ENCODE measurements around the gene INSRR. TPM values are rescaled to one million over a fixed set of nuclear protein-coding genes. Genes with fewer than 3 reads are reported as not detected.

Gene INSRR
- total and polyA plus RNA-seq, 2 of the 8 experiments (the other 6 are each of a cell fraction or from before 2014, with no cell fraction given), result 0.02 TPM; not detected in 1

DNA sequence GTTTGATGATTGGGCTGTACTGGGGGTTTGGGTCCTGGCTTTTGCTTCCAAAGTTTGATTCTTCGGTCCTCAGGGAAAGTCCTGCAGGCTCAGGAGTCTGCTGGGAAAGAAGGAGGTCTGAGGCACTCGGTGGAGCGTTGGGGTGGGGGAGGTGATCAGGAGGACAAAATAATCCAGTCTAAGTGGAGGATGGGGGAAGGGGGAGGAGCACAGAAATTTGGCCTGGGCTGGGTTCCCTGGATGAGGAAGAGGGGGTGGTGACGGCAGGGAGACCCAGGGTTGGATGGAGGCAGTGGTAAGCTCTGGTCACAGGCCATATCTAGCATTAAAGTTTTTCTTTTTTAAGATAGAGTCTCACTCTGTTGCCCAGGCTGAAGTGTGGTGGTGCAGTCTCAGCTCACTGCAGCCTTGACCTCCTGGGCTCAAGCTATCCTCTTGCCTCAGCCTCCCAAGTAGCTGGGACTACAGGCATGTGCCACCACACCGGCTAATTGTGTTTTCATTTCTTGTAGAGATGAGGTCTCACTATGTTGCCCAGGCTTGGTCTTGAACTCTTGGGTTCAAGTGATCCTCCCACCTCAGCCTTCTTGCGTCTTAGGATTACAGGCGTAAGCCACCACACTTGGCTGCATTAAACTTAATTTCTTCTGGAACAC is 49.1 kb downstream of the INSRR start:
- no peak overlapping the region for H2AFZ ChIP-seq (ENCODE audit: low read length)
- no peak overlapping the region for H4K5ac ChIP-seq (ENCODE audit: insufficient read length, low read depth, low read length)
- H4K20me1 ChIP-seq (replicated peaks in 1 of 2; ENCODE audit: control insufficient read depth in 1 of 2, insufficient read depth in 2 of 2, low read length in 2 of 2), result no peaks in the 10 kb centered on the region
- no peak for TF ChIP-seq EGR1 (IDR thresholded peaks at IDR 0.05; ENCODE audit: borderline replicate concordance, low read depth, low read length)
- no peak for TF ChIP-seq GTF2F1 (IDR thresholded peaks at IDR 0.05; ENCODE audit: borderline replicate concordance, low read depth, low read length)
- TF ChIP-seq SP4 (IDR thresholded peaks at IDR 0.05; ENCODE audit: low read length), result no peak
- no peak for TF ChIP-seq EZH2 (IDR thresholded peaks at IDR 0.05; ENCODE audit: low read depth, low read length, severe bottlenecking)
- TF ChIP-seq RBBP5 (IDR thresholded peaks at IDR 0.05; ENCODE audit: borderline replicate concordance, low read depth, low read length), result no peak
- TF ChIP-seq, protein P1, sequence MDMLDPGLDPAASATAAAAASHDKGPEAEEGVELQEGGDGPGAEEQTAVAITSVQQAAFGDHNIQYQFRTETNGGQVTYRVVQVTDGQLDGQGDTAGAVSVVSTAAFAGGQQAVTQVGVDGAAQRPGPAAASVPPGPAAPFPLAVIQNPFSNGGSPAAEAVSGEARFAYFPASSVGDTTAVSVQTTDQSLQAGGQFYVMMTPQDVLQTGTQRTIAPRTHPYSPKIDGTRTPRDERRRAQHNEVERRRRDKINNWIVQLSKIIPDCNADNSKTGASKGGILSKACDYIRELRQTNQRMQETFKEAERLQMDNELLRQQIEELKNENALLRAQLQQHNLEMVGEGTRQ (IDR thresholded peaks at IDR 0.05; ENCODE audit: low read length), result no peak
- TF ChIP-seq FOSL1 (IDR thresholded peaks at IDR 0.05; ENCODE audit: insufficient read depth, low read depth, low read length), result no peak
- TF ChIP-seq, protein P2, sequence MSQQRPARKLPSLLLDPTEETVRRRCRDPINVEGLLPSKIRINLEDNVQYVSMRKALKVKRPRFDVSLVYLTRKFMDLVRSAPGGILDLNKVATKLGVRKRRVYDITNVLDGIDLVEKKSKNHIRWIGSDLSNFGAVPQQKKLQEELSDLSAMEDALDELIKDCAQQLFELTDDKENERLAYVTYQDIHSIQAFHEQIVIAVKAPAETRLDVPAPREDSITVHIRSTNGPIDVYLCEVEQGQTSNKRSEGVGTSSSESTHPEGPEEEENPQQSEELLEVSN (IDR thresholded peaks at IDR 0.05), result no peak
- TF ChIP-seq POU5F1 (IDR thresholded peaks at IDR 0.05; ENCODE audit: low read depth, low read length), result no peak
- no peak for TF ChIP-seq TEAD4 (IDR thresholded peaks at IDR 0.05; ENCODE audit: low read depth, low read length)
- TF ChIP-seq SRF (IDR thresholded peaks at IDR 0.05; ENCODE audit: low read depth, low read length), result no peak

More for the DNA sequence above, 49.1 kb downstream of the INSRR start:
- Histone ChIP-seq H3K4me2 (ENCODE audit: insufficient read depth in 1 of 2, low read depth in 2 of 2, low read length in 2 of 2) (no peak overlapping the region), H3K4me1 (replicated peaks in 1 of 4; ENCODE audit: control insufficient read depth in 3 of 4, insufficient read depth in 4 of 4, low read length in 3 of 4) (peaks cover 0 to 11% (median 5%) of the 10 kb centered on the region in 4 experiments; a peak in 6 of 7 replicates), H2AK5ac (ENCODE audit: low read depth, low read length) (no peak overlapping the region), H2BK15ac (ENCODE audit: low read length) (no peak overlapping the region), H4K91ac (replicated peaks; ENCODE audit: insufficient read length, low read length) (no peak overlapping the region), H3K9ac (replicated peaks in 1 of 4; ENCODE audit: extremely low read depth in 1 of 4, low read depth in 3 of 4, low read length in 3 of 4) (no peak overlapping the region), H3K79me1 (ENCODE audit: low read depth, low read length) (no peaks in the 10 kb centered on the region), H3K18ac (ENCODE audit: extremely low read depth, low read length) (no peak overlapping the region), H3K9me3 (ENCODE audit: insufficient read depth in 2 of 2, low read depth in 1 of 2, low read length in 1 of 2) (no peaks in the 10 kb centered on the region), H3K36me3 (ENCODE audit: control insufficient read depth in 2 of 4, insufficient read depth in 4 of 4, low read length in 3 of 4) (no peaks in the 10 kb centered on the region), H3K79me2 (ENCODE audit: control insufficient read depth in 1 of 2, insufficient read depth in 2 of 2, low read length in 2 of 2) (no peaks in the 10 kb centered on the region), H3K56ac (replicated peaks; ENCODE audit: insufficient read length, low read depth, low read length) (no peak overlapping the region), H3K14ac (ENCODE audit: insufficient read length) (no peak overlapping the region), H3K4me3 (ENCODE audit: extremely low read depth in 1 of 4, insufficient read depth in 2 of 4, low read depth in 3 of 4, low read length in 4 of 4) (no peak overlapping the region), H3K4ac (replicated peaks; ENCODE audit: insufficient read length, low read depth, low read length) (no peak overlapping the region), H4K8ac (ENCODE audit: extremely low read depth, insufficient read depth, low read length) (no peak overlapping the region), H2BK5ac (ENCODE audit: low read depth, low read length) (no peak overlapping the region), H3K23me2 (ENCODE audit: low read depth, low read length) (peaks cover 2% of the 10 kb centered on the region; the same call in 1 of the 2 replicates), H2BK120ac (replicated peaks; ENCODE audit: low read depth, low read length) (no peak overlapping the region), H3K27ac (ENCODE audit: low read depth, low read length) (no peak overlapping the region), H2BK20ac (ENCODE audit: low read length) (no peak overlapping the region), H3K27me3 (replicated peaks in 1 of 4; ENCODE audit: control insufficient read depth in 3 of 4, extremely low read depth in 1 of 4, insufficient read depth in 3 of 4, low read length in 3 of 4) (peaks cover 0 to 33% (median 29%) of the 10 kb centered on the region in 4 experiments; a peak in 6 of 7 replicates), H2BK12ac (ENCODE audit: low read depth, low read length) (no peak overlapping the region), H3K23ac (ENCODE audit: insufficient read length) (no peak overlapping the region)
- FAIRE-seq, result no peak
- POLR2A ChIA-PET (ENCODE audit: partially characterized antibody), result interaction anchor here (1.1 to 2.0 kb wide), 4 partner anchors 9 to 44 kb away, joined by 3 to 6 read pairs (median 5); partner anchors contain the start of gene PRCC
- DNase-seq (ENCODE audit: low read depth in 1 of 2, low spot score in 2 of 2), result no peak
- CTCF ChIA-PET (ENCODE audit: partially characterized antibody), result interaction anchor here (0.6 to 31.8 kb wide), 10 partner anchors 12 to 224 kb away, joined by 3 to 491 read pairs (median 6); partner anchors contain the start of genes INSRR and NTRK1
- WGBS, 2 experiments (ENCODE audit: extremely low coverage in 1 of 2, insufficient coverage in 1 of 2, insufficient read length in 1 of 2, insufficient replicate concordance in 2 of 2, low coverage in 1 of 2, low lambda C conversion rate in 2 of 2, missing lambda C conversion rate in 1 of 2), result 85% methylated on average over 7 of the region's 7 CpGs; no CpG with 5 or more reads in 1 of the 2 experiments
